BE2C (cell line): Measurements from ENCODE around the gene ABCC9.

ENCODE experiments used
- DNase-seq: peaks from one replicate; pipeline ENCODE4 v3.0.0-alpha.2; 2020
- H3K27me3 ChIP-seq: fragments of 250-450 bp; sonication (Bioruptor Pico); 2 replicates; pipeline ENCODE4 v1.5.1; 2020; ENCODE audit warnings: mild to moderate bottlenecking
- H3K36me3 ChIP-seq: fragments of 250-450 bp; sonication (Bioruptor Pico); 2 replicates; pipeline ENCODE4 v1.5.1; 2020; ENCODE audit warnings: mild to moderate bottlenecking
- H3K4me1 ChIP-seq: fragments of 250-450 bp; sonication (Bioruptor Pico); 2 replicates; pipeline ENCODE4 v1.5.1; 2020
- H3K4me3 ChIP-seq: 2 replicates; pipeline ENCODE4 v1.5.1; 2011; ENCODE audit warnings: low read depth, low read length
- H3K9me3 ChIP-seq: fragments of 250-450 bp; sonication (Bioruptor Pico); 2 replicates; pipeline ENCODE4 v1.5.1; 2020
- CTCF ChIP-seq: IDR thresholded peaks from 2 replicates; pipeline ENCODE4 v1.5.1; 2012; ENCODE audit warnings: mild to moderate bottlenecking, low read depth, low read length

ABCC9 gene

GRCh38 chr12:21984375-21984774 lies 43.1 kb upstream of the ABCC9 start:
- Histone ChIP-seq H3K36me3 (no peaks in the 10 kb centered on the region), H3K9me3 (no peaks in the 10 kb centered on the region), H3K4me3 (no peak overlapping the region), H3K4me1 (peaks cover 11% of the 10 kb centered on the region), H3K27me3 (no peaks in the 10 kb centered on the region)
- no peak for TF ChIP-seq CTCF
- DNase-seq = no peak

GRCh38 chr12:21983095-21983494 lies 41.9 kb upstream of the ABCC9 start:
- H3K4me3 ChIP-seq = no peak overlapping the region
- no peaks in the 10 kb centered on the region for H3K36me3 ChIP-seq
- peaks cover 11% of the 10 kb centered on the region for H3K4me1 ChIP-seq

GRCh38 chr12:21980544-21980943 lies 39.3 kb upstream of the ABCC9 start:
- Histone ChIP-seq H3K27me3 (no peaks in the 10 kb centered on the region), H3K4me1 (peaks cover 11% of the 10 kb centered on the region), H3K36me3 (no peaks in the 10 kb centered on the region), H3K9me3 (no peaks in the 10 kb centered on the region), H3K4me3 (no peak overlapping the region)
- no peak for DNase-seq
- TF ChIP-seq CTCF = no peak

More at GRCh38 chr12:21983095-21983494, 41.9 kb upstream of the ABCC9 start:
- no peaks in the 10 kb centered on the region for H3K9me3 ChIP-seq
- no peak for DNase-seq
- no peak for TF ChIP-seq CTCF
- H3K27me3 ChIP-seq = no peaks in the 10 kb centered on the region

GRCh38 chr12:21975293-21975692 lies 34.1 kb upstream of the ABCC9 start:
- no peak for DNase-seq
- Histone ChIP-seq H3K9me3 (no peaks in the 10 kb centered on the region), H3K4me3 (no peak overlapping the region), H3K27me3 (no peaks in the 10 kb centered on the region), H3K36me3 (no peaks in the 10 kb centered on the region), H3K4me1 (no peaks in the 10 kb centered on the region)
- TF ChIP-seq CTCF = no peak

- no peaks in the 10 kb centered on the region for H3K27me3 ChIP-seq
- H3K9me3 ChIP-seq = no peaks in the 10 kb centered on the region
- no peak for TF ChIP-seq CTCF
- no peak for DNase-seq
- no peaks in the 10 kb centered on the region for H3K36me3 ChIP-seq
- H3K4me3 ChIP-seq = no peak overlapping the region
- no peaks in the 10 kb centered on the region for H3K4me1 ChIP-seq
Measured at GRCh38 chr12:21973221-21973620, 32.0 kb upstream of the ABCC9 start.

GRCh38 chr12:21972055-21972454 lies 30.8 kb upstream of the ABCC9 start:
- H3K27me3 ChIP-seq = no peaks in the 10 kb centered on the region
- DNase-seq = no peak
- TF ChIP-seq CTCF = no peak
- H3K4me3 ChIP-seq = no peak overlapping the region
- H3K36me3 ChIP-seq = no peaks in the 10 kb centered on the region
- no peaks in the 10 kb centered on the region for H3K9me3 ChIP-seq
- no peaks in the 10 kb centered on the region for H3K4me1 ChIP-seq
